ENCODE measurements around the gene IQSEC1. TPM values are rescaled to one million over a fixed set of nuclear protein-coding genes. Genes with fewer than 3 reads are reported as not detected.

IQSEC1 gene
- total RNA-seq, 3 donors from 2014 or later, result 19.8 to 42.2 (median 21.9) TPM

- peaks cover 11% of the 10 kb centered on the region for H3K4me1 ChIP-seq (ENCODE audit: low read depth)
- H3K36me3 ChIP-seq (ENCODE audit: low read depth), result no peaks in the 10 kb centered on the region
- intact Hi-C loops (cut with DNase I, micrococcal nuclease), result no loop called here
- TF ChIP-seq, protein P1, sequence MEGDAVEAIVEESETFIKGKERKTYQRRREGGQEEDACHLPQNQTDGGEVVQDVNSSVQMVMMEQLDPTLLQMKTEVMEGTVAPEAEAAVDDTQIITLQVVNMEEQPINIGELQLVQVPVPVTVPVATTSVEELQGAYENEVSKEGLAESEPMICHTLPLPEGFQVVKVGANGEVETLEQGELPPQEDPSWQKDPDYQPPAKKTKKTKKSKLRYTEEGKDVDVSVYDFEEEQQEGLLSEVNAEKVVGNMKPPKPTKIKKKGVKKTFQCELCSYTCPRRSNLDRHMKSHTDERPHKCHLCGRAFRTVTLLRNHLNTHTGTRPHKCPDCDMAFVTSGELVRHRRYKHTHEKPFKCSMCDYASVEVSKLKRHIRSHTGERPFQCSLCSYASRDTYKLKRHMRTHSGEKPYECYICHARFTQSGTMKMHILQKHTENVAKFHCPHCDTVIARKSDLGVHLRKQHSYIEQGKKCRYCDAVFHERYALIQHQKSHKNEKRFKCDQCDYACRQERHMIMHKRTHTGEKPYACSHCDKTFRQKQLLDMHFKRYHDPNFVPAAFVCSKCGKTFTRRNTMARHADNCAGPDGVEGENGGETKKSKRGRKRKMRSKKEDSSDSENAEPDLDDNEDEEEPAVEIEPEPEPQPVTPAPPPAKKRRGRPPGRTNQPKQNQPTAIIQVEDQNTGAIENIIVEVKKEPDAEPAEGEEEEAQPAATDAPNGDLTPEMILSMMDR (IDR thresholded peaks at IDR 0.05), result peak; percentile 94
- peaks cover 6% of the 10 kb centered on the region for H3K9me3 ChIP-seq
- H3K4me3 ChIP-seq, result no peak overlapping the region
- peak; percentile 95 for ATAC-seq
- DNase-seq, result peak; percentile 78 to 85 (median 84)
Observed at GRCh38 chr3:12868039-12869034, 204.9 kb downstream of the IQSEC1 start.

DNA sequence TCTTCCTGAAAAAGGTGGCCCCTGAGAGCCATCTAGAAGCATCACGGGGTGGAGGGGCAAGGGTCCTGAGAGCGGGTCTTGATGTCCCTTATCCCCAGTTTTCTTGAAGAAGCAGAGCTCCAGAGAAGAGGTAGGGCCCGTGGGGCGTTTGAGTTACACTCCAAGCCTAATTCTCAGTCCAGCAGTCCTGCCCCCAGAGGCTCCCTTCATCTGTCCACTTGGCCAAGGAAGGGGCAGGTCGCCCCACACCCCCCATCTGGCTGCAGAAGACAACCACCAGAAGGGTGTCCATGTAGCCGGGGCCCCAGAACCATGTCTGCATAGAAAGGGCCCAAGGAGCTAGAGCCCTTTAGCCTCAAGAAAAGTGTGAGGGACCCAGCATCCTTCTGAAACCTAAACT lies 206.4 kb downstream of the IQSEC1 start:
- DNase-seq, result no peak
- no peak for ATAC-seq
- Histone ChIP-seq H3K4me1 (ENCODE audit: low read depth) (peaks cover 11% of the 10 kb centered on the region), H3K9me3 (peaks cover 6% of the 10 kb centered on the region), H3K4me3 (no peak overlapping the region), H3K36me3 (ENCODE audit: low read depth) (no peaks in the 10 kb centered on the region)
- TF ChIP-seq, protein P1 (IDR thresholded peaks at IDR 0.05), result no peak
- intact Hi-C loops (cut with DNase I, micrococcal nuclease), result no loop called here

DNA sequence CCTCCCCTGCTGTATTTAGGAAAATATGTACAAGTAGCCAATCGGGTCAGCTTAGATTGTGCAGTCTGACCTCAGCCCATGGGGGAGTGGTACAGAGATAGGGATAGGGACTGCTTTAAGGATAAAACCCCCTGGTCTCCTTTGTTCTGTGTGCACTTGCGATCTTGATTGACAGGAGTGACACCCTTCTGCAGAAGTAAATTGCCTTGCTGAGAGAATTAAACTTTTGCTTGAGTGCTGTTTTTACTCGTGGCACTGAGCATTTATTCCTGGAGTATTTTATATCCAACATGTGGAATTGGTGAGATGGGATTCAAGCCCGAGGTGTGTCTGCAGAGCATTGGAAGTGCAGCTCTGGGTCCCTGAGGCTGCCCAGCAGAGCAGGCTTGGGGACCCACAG lies 208.0 kb downstream of the IQSEC1 start:
- no peak overlapping the region for H3K4me3 ChIP-seq
- intact Hi-C loops (cut with DNase I, micrococcal nuclease), result no loop called here
- H3K9me3 ChIP-seq, result peaks cover 6% of the 10 kb centered on the region
- DNase-seq (no peak), ATAC-seq (no peak)
- TF ChIP-seq, protein P1 (IDR thresholded peaks at IDR 0.05), result no peak
- peaks cover 11% of the 10 kb centered on the region for H3K4me1 ChIP-seq (ENCODE audit: low read depth)
- no peaks in the 10 kb centered on the region for H3K36me3 ChIP-seq (ENCODE audit: low read depth)

GRCh38 chr3:12862387-12862786 lies 210.8 kb downstream of the IQSEC1 start:
- DNase-seq (no peak), ATAC-seq (no peak)
- no peaks in the 10 kb centered on the region for H3K4me1 ChIP-seq (ENCODE audit: low read depth)
- intact Hi-C loops (cut with DNase I, micrococcal nuclease), result no loop called here
- TF ChIP-seq, protein P1 (IDR thresholded peaks at IDR 0.05), result no peak
- no peaks in the 10 kb centered on the region for H3K36me3 ChIP-seq (ENCODE audit: low read depth)
- peaks cover 6% of the 10 kb centered on the region for H3K9me3 ChIP-seq
- no peak overlapping the region for H3K4me3 ChIP-seq

- intact Hi-C loops (cut with DNase I, micrococcal nuclease), result no loop called here
- no peak for DNase-seq
- no peak overlapping the region for H3K4me3 ChIP-seq
- ATAC-seq, result no peak
- no peaks in the 10 kb centered on the region for H3K4me1 ChIP-seq (ENCODE audit: low read depth)
- H3K36me3 ChIP-seq (ENCODE audit: low read depth), result no peaks in the 10 kb centered on the region
- H3K9me3 ChIP-seq, result peaks cover 6% of the 10 kb centered on the region
- TF ChIP-seq, protein P1 (IDR thresholded peaks at IDR 0.05), result no peak
Observed at GRCh38 chr3:12861611-12862010, 211.6 kb downstream of the IQSEC1 start.
